Testis (tissue), 2 donors: ENCODE data around the gene NHSL1.

Experiments used
- CTCF ChIP-seq, 3 experiments: fragments of 450-650 bp in 2 of 3; fragments of 200-600 bp in 1 of 3; sonication (generic) in 1 of 3; IDR thresholded peaks; one replicate each; pipeline ENCODE4 v1.5.1; 2016 to 2019; ENCODE audit warnings: antibody characterized with exemption in 3 of 3, mild to moderate bottlenecking in 2 of 3, moderate library complexity in 1 of 3
- POLR2A ChIP-seq: fragments of 450-650 bp; IDR thresholded peaks from one replicate; pipeline ENCODE4 v1.6.1; 2017; ENCODE audit warnings: antibody characterized with exemption, mild to moderate bottlenecking, moderate library complexity

DNA sequence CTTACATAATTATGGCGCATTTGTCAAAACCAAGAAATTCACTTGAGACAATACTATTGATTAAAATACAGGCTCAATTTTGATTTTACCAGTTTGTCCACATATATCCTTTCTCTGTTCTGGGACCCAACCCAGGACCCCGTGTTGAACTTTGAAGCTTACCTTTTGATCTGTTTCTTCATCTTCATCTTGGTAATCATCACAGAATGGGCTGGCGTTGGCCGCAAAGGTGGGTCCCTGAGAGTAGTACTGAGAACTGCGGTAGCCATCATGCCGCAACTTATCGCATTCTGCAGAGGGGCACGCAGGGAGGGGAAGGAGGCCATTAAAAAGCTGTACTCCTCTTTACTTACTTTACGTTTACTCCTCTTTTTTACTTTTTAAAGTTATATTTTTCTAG is 26.1 kb downstream of the NHSL1 start:
- no peak for TF ChIP-seq CTCF (IDR thresholded peaks at IDR 0.05)
- no peak for TF ChIP-seq POLR2A
